Measurements from ENCODE around the gene CWH43.

DNA sequence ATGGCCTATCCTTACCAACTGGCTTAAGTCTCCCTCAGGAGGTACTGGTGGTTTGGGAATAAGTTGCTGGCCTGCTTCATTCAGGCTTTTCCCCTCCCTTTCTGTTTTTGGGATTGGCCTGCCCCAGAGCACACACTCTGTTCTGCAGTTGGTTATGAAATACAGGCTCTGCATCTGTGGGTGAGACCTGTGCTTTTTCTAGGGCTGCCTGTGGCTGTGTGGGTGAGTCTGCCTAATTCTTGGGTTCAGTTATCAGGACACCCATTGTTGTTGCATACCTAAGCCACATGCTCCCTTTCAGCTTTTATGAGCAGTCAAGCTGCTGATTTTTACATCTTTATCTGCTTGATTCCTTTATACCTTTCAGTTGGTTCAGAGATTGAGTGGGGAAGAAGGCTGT, 19.0 kb upstream of the CWH43 start:
- TF ChIP-seq TAF1 (IDR thresholded peaks at IDR 0.05; ENCODE audit: low read depth): no peak
- TF ChIP-seq, protein P1, sequence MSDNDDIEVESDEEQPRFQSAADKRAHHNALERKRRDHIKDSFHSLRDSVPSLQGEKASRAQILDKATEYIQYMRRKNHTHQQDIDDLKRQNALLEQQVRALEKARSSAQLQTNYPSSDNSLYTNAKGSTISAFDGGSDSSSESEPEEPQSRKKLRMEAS (IDR thresholded peaks at IDR 0.05): no peak
- TF ChIP-seq CEBPB (IDR thresholded peaks at IDR 0.05): no peak
- no peak for TF ChIP-seq YY1 (IDR thresholded peaks at IDR 0.05; ENCODE audit: low read depth)
- TF ChIP-seq TCF12 (IDR thresholded peaks at IDR 0.05; ENCODE audit: low read depth): no peak
- TF ChIP-seq, protein P2, sequence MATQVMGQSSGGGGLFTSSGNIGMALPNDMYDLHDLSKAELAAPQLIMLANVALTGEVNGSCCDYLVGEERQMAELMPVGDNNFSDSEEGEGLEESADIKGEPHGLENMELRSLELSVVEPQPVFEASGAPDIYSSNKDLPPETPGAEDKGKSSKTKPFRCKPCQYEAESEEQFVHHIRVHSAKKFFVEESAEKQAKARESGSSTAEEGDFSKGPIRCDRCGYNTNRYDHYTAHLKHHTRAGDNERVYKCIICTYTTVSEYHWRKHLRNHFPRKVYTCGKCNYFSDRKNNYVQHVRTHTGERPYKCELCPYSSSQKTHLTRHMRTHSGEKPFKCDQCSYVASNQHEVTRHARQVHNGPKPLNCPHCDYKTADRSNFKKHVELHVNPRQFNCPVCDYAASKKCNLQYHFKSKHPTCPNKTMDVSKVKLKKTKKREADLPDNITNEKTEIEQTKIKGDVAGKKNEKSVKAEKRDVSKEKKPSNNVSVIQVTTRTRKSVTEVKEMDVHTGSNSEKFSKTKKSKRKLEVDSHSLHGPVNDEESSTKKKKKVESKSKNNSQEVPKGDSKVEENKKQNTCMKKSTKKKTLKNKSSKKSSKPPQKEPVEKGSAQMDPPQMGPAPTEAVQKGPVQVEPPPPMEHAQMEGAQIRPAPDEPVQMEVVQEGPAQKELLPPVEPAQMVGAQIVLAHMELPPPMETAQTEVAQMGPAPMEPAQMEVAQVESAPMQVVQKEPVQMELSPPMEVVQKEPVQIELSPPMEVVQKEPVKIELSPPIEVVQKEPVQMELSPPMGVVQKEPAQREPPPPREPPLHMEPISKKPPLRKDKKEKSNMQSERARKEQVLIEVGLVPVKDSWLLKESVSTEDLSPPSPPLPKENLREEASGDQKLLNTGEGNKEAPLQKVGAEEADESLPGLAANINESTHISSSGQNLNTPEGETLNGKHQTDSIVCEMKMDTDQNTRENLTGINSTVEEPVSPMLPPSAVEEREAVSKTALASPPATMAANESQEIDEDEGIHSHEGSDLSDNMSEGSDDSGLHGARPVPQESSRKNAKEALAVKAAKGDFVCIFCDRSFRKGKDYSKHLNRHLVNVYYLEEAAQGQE (IDR thresholded peaks at IDR 0.05; ENCODE audit: low read depth): no peak
- no peak for TF ChIP-seq EP300 (IDR thresholded peaks at IDR 0.05; ENCODE audit: borderline replicate concordance)
- TF ChIP-seq CREB1 (IDR thresholded peaks at IDR 0.05; ENCODE audit: low read depth): no peak
- TF ChIP-seq, protein P3, sequence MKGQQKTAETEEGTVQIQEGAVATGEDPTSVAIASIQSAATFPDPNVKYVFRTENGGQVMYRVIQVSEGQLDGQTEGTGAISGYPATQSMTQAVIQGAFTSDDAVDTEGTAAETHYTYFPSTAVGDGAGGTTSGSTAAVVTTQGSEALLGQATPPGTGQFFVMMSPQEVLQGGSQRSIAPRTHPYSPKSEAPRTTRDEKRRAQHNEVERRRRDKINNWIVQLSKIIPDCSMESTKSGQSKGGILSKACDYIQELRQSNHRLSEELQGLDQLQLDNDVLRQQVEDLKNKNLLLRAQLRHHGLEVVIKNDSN (IDR thresholded peaks at IDR 0.05): no peak
- TF ChIP-seq NFIC (IDR thresholded peaks at IDR 0.05): no peak
- TF ChIP-seq EGR1 (IDR thresholded peaks at IDR 0.05): no peak
- no peak for TF ChIP-seq RAD21 (IDR thresholded peaks at IDR 0.05; ENCODE audit: low read depth)
- no peak for TF ChIP-seq ZBTB7A (IDR thresholded peaks at IDR 0.05; ENCODE audit: low read depth)
